ENCODE data around the gene ANLN.

GRCh38 chr7:36387435-36388231 is 2.0 kb upstream of the ANLN start:
- TF ChIP-seq POLR2A (IDR thresholded peaks at IDR 0.05; ENCODE audit: low read depth, low read length) (no peak), POLR2AphosphoS5 (IDR thresholded peaks at IDR 0.05; ENCODE audit: low read depth, low read length) (no peak)
